Measurements from ENCODE around the gene FAM227A.

FAM227A gene

DNA sequence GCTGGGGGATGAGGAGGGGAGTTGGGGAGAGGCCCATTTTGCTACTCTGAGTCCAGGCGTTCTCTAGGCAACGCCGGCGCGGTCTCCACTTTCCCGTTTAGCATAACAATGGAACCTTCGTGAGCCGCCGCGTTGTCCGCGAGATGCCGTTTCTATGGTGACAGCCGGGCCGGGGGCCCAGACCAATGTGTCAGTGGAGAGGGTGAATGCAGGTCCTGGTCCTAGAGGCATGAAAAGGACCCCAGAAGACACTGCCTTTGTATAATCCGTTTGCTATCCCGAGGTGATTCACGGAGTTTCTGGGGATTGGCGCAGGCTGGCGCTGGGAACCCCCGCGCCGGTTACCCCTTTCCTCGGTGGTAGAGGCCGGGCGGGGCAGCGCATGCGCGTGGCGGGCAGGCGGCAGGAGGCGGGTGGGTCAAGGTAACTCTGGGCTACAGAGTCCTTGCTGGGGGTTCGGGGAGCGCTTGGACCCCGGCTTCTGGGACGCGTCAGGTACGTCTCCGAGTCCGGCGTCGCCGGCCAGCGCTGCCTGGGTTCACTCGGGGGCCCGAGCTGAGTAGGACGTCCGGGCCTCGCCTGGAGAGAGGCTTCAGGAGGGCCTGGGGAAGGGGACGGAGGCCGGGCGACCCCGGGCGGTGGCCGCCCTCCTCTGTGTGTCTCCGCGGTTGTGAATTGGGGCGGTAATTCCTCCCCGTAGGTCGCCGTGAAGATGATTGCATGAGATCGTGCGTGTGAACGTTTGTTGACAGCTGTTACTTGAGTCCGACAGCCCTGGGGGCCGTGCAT, at the start of gene FAM227A, which contains the start of gene CBY1:
Gene FAM227A (minus strand): TSS at position 137 of the 789 bp plus-strand sequence. CDS start 6,224 bp downstream, outside the sequence.
Gene CBY1 (plus strand): TSS at position 383 of the 789 bp plus-strand sequence. CDS start 11,417 bp downstream, outside the sequence.
- peak; percentile 10 to 73 for DNase-seq

DNA sequence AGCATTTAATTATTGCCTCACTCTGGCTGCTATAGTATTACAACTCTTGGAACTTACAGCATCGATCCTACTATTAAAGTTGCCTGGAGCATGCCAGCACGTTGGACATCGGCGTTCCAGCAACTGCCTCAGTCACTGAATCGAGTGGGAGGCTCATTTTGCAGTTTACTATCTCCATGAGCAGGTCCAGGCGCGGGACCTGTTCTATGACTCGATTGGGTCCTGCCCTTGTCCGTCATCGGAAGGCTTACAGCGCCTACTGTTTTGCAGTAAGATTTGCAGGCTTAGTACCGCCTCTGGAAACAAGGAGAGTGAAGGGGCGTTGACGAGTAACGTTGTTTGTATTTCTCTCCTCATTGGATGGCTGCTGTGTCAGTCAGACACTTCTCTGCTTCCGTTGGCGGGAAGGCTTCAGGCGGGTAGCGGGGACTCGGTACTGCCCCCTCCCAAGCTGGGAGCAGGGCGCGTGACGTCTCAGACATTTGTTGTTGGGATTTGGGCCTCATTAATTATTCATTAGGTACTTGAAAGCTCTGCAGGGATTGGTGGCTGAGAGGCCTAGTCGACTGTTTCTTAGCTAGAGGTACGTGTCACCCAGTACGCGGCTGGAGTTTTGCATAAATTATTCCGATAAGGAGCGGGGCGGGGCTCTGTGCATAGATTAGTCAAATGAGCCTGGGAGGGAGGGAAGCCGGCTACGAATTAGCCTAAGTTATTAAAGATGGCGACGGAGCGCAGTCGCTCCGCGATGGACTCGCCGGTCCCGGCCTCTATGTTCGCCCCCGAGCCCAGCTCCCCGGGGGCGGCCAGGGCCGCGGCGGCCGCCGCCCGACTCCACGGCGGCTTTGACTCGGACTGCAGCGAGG, 49.3 kb upstream of the FAM227A start, which contains the start of gene GTPBP1:
Gene GTPBP1 (plus strand): TSS at position 710 of the 866 bp plus-strand sequence. CDS start 12 bp downstream, at position 722.
- peak; percentile 99 to 100 for DNase-seq

DNA sequence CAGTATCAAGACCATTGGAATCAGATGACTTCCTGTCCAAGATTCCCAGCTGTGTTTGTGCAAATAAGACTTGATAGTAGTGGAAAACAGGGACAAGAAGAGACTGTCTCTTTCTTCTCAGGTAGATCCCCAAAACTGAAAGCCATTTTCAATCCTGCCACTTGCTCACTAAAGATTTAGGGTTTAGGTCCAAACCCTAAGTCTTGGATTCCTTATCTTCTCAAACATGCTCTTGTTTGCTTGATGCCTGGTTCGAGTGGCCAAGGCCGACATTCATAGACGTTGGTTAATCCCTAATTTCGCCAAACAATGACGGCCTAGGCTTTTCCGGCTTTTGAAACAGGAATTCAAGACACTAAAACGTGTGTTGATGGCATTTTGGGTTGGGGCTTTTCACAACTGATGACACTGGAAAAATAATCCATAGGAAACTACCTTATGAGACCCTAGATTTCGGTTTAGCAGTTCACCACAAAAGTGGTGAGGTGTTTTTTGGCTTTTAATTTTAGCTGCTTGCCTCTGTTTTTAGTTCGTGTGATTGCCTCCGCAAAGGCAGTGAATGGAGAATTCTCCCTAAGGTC, 48.6 kb upstream of the FAM227A start:
- no peak for DNase-seq

DNA sequence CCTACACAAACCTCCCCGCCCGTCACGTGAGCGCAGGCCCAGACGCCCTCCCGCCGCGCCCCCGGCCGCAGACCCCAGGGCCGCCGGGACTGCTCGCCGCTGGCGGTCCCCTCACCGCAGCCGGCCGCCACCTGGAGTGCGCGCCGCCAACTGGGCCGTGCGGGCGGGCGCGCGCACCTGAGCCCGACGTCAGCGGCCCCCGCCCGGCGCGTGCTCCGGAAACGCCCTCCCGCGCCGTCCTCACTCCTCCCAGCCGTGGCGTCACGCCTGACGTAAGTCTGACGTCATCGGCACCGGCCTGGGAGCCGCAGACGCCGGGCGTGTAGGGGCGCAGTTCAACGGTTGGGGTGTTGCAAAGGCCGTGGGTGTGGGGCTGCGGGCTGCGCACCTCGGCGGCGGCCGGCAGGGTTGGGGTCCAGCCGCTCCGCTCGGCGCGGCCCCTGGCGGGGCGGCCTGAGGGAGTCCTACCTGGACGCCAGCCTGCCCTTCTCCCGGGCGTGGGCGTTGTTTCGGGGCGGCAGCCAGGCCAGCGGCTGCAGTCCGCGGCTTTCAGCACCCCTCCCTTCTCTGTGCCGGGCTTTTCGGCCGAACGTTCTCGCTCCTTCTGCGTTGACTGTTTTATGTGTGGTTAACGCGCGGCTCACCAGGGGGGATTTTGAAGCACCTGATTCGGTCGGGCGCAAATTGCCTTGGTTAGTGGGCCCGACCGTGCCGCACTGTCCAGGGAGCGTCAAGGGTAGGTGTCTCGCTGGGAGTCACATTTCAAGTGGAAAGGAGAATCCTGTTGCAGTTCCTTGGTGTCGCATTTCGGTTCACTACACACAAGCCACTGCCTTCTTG, 44.8 kb upstream of the FAM227A start, which contains the start of gene JOSD1:
Gene JOSD1 (minus strand): TSS at position 155 of the 840 bp plus-strand sequence. CDS start 956 bp downstream, outside the sequence.
- peak; percentile 16 to 69 for DNase-seq

DNA sequence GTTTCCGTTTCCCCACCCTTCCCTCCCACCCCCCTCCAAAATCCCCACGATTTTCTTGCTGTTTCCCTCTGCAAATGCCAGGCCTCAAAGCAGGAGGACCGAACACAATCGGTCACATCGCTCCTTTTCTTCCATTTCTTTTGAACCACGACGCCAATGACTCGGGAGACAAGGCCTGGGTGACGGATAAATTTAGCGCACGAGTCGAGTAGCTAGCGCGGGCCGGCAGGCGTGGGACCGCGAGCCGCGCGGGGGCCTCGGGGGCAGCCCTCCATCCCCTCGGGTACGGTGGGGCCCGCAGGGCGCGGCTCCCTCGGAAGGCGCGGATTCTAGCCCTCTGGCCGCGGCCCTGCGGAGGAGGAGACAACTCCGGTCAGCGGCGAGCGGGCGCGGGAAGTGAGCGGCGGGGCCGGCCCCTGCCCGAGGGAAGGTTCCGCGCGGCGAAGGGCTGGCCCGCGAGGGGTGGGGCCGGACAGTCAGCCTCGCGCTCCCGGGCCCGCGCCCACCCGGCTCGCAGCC, 44.1 kb upstream of the FAM227A start:
- DNase-seq, result no peak

DNA sequence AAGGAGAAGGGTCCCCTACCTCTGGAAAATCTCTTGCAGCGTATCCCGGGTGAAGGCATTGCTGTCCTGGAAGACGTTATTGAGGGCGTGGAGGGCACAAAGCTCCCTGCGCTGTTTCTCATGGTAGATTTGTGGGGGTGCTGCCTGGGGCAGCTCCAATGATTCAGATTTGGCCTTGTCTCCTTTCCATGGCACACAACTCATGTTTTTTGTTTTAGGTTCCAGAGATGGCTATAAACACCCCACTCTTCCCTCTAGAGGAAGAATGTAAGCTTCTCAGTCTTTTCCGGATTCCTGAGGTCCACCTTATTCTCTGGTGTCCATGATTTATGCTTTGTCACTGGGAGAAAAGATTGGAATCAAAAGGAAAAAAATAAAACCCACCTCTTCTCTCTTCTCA, 43.6 kb upstream of the FAM227A start:
- no peak for DNase-seq

DNA sequence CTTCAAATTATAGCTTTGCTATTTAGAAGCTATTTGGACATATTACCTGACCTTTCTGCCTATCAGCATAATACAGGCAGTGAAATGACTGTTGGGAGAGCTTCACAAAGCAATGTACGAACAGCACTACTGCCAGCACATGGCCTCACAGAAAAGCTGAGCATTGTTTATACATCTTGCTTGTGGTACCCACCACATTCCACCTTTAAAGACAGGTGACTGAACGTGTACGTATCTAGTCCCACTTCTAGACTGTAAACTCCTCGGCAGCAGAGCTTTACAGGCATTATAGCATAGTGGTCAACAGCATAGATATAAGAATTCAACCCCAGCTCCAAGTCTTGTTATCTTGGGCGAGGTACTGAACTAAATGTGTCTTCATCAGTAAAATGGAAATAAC, 43.0 kb upstream of the FAM227A start:
- no peak for DNase-seq

DNA sequence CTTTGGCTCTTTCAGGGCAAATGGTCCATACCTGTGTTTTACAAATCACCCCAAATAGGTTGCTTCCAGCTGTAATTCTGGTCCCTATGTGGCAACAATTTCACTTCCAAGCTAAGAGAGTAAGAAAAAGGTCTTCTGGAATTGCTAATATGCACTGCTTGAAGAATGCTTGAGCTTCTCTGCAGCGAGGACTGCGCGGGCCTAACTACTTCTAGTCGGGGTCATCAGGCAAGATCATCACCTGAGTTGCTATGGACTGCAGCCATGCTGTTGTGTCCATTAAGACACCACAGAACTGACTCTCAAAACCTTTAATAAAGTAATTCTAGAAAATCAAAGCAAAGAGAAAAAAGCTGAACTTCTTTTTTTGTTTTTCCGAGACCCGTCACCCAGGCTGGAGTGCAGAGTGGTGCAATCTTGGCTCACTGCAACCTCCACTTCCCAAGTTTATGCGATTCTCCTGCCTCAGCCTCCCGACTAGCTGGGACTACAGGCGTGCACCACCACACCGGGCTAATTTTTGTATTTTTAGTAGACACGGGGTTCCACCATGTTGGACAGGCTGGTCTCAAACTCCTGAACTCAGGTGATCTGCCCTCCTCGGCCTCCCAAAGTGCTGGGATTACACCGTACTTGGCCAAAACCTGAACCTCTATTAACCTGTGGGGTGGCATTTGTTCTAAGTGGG, 42.4 kb upstream of the FAM227A start:
- no peak for DNase-seq

DNA sequence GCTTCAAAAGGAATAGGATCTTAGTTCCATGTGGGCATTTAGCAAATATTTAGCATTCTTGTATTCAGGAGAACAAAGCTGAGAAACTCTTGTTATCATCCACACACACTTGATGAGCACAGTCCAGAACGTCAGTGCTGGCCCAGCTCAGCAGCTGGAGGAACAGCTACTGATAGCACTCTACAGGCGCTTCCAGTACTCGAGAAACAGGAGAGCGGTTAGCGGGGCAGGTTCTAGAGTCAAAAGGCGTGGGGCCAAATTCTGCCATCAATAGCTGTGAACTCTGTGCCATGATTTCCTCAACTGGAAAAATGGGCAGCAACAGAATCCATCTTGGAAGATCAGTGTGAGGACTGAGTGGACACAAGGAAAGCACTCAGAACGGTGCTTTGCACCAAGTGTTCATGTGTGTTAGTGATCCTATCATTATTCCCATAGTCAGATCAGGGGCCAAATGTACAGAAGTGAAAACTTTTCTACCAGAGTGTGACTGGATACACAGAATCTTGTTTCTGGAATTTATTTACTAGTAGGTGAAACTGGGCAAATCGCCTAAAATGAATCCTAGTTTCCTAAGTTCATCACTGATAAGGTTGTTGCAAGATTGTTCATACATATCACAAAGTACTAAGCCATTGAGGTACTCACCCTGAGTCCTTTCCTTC, 41.4 kb upstream of the FAM227A start:
- no peak for DNase-seq

DNA sequence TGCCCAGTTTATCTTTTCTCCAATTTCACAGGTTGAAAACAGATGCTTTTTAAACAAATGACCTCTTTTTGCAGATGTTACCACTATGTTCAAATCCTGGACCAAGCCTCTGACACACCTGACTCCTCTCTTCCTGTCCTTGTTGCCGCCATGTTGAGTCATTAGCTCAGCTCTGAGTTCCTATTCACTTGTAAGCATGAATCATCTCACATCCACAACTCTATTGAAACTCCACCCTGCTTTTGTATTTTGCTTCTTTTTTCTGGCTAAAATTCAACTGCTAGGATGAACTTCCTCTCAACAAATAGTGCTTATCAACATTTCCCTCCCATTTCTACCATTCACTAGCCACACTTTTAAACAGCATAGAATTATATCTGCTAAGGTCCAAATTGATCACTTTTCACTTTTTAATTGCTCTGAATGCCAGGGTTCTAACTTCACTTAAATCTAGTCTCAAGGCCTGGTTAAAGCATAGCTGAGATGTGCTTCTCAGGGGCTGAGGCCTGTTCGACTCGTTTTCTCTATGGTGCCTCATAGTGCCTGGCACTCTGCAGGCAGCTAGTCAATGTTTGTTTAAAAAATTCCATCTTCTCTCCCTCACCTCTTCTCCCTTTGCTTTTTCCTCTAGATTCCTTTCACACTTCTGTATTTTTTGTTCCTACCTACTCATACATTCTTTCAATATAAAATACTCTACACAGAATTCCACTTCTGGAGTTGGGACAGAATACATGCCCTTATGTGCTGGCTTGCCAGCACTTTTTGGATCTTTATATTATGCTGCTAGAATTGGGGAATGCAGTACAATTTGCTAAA, 40.6 kb upstream of the FAM227A start:
- DNase-seq, result no peak

DNA sequence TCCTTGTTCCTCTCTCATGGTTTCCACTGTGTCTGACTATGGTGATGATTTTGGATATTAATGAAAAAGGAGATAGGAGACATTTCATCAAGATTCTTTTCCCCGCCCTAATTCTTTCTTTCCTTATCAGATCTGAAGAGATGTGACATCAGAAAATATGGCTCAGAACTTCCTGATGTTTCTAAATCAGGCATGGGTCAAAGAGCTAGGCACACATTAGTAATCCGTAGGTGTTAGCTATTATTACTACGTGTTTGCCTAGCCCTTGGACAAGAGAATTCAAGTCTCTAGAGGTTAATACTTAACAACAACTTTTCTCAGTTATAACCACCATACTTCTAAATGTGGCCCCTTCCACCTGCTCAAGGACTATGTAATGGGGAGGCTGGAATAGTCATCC, 38.7 kb upstream of the FAM227A start:
- DNase-seq, result no peak

DNA sequence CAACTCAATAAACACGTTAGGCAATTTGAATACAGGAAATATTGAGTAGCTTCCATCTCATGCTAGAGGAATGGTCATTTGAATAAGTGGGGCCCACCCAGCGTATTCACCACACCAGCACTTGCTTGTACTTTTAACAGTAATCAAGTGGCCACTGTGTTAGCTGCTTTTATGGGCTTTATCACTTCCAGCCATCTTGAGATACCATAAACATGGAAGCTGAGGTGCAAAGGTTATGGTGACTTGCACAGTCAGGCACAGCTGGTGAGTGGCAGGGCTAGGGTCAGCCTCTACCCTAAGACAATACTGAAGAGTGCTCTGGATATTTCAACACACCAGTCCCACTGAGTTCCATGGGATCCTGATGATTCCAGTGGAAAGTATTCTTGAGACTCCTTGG, 37.9 kb upstream of the FAM227A start:
- no peak for DNase-seq

DNA sequence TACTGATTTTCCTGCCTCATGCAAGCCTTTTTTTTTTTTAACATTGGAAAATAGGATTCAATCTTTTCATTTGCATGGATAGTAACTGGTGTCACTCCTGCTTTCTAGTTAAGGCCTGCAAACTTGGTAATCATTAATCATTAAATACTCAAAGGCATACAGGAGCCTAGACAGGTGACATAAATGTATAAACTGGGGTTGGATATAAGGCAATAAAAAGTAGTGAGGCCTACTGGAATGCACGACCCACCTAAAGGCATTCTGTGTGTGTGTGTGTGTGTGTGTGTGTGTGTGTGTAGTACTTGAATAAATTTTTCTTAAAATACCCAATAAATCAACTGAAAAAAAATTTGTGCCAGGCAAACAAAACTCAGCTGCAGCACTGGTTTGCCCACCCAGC, 33.5 kb upstream of the FAM227A start:
- no peak for DNase-seq

DNA sequence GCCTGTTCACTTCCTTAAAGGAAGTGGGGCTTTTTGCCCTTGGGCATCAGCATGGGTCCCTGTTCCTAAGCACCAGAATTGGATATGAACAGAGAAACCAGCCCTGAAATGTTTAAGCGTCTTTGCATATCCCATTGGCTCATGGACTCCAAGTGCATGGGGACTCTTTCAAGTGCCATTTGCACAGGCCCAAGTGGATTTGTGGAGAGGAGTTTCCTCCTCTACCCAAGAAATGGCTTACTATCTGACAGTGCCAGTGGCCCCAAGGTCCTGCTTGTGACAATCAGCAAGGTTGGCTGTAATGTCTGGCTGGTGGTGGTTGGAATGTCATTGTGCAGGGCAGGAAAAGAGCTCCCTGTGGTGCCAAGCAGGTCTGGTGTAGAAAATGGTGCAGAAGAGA, 29.6 kb upstream of the FAM227A start:
- no peak for DNase-seq

DNA sequence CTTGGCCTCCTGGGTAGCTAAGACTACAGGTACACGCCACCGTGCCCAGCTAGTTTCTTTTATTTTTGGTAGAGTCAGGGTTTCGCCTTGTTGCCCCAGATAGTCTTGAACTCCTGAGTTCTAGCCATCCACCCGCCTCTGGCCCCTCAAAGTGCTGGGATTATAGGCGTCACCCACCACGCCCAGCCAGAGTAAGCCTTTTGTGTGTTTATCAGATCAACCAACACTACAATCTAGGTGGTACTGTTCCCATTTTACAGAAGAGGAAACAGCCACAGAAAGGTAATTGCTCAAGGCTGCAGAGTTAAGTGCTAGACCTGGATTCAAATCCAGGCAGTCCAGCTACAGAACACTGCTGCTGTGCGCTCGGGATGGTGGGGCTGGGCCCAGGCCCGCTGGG, 28.7 kb upstream of the FAM227A start:
- DNase-seq, result no peak

DNA sequence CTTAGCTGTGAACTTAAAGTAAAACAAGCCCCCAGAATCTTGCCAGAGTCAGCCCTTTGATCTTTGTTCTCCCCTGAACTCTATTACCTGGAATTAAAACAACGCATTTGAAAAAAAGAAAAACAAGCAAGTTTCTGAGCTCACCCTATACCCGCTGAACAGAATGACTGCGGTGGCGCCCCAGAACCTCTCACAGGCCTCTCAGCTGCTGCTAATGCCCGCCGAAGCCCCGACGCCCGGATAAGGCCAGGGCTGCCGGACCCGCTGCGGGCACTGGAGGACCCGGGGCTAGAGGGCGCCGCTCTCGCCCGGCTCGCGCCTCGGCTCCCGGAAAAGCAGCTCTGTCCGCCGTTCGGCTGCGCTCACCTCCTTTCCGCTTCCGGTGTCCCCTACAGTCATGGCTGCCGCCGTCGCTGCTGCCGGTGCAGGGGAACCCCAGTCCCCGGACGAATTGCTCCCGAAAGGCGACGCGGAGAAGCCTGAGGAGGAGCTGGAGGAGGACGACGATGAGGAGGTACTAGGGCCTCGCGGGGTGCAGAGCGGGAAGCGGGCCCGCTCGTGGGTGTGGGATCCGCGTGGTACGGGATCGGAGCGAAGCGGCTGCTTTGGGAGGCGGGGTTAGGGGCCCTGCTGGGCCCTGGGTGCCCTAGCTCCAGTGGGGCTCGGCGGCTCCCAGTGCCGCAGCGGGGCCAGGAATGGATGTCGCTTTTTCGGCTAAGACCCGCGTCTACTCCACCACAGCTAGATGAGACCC, 25.6 kb upstream of the FAM227A start, which contains the start of gene TOMM22:
Gene TOMM22 (plus strand): TSS at position 376 of the 754 bp plus-strand sequence. CDS start 22 bp downstream, at position 398.
- peak in 1 of 2 experiments; percentile 71 for DNase-seq

DNA sequence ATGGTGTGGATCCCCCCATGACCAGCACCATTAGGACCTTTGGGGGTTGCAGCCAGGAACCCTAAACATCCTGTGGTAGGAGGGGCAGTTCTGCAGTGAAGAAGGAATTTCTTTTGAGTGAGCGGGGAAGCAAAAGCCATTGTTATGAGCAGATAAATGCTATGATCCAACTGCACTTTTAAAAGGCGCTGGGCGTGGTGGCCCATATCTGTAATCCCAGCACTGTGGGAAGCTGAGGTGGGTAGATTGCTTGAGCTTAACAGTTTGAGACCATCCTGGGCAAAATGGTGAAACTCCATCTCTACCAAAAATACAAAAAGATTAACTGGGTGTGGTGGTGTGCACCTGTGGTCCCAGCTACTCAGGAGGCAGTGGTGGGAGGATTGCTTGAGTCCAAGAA, 19.6 kb upstream of the FAM227A start:
- DNase-seq, result no peak

DNA sequence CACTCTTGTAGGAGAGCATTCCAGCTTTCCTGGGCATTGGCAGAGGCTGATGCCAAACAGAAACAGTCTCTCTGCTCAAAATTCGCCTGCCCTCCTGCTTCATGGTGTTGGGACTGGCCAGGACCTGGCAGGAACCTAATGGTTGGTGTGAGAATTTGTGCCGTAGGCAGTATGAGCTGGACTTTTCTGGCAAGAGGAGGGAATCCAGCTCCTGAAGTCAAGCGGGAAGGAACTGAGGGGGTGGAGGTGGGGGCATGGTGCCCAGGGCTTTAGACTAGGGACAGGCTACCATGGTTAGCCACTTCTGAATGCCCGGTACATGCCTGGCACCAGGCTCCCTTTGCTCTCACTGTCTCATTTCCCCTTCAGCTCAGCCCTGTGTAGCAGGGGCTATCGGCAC, 18.7 kb upstream of the FAM227A start:
- no peak for DNase-seq

All from cerebellar nuclear complex (tissue), 1 donor.